ENCODE data around the gene PLEKHG2.

DNA sequence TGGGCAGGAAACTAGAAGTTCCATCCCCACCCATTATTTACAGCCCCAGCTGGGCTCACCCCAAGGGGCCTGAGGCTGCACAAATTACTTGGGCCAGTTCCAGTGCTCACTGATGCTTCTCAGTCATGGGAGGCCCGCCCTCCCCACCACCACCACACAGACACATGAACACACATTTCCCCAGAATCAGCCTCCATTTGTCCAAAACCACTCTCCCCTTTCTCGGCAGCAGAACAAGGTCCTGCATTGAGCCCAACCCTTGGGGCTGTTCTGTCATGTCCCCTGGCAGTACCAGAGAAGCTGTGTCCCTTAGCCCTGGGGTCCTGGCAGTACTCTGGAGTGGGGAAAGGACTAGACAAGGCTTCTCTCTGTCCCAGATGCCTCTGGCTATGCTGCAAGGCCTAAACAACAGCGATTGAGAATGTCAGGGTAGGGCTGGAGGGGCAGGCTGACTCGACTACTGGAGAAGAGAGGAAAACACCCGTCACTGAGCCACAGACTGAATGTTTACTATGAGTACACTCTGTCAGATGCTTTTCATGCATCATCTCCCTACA lies 48.5 kb upstream of the PLEKHG2 start:
- TF ChIP-seq CTCF (IDR thresholded peaks at IDR 0.05 in 4 of 5, conservative IDR thresholded peaks at IDR 0.05 in 1 of 5) (no peak), POLR2A (IDR thresholded peaks at IDR 0.05) (no peak)
